Right lobe of liver (tissue), 6 donors: ENCODE data around the gene SLC22A23. TPM values are rescaled to one million over a fixed set of nuclear protein-coding genes. Genes with fewer than 3 reads are reported as not detected.

Experiments used
- ATAC-seq, 4 donors: fragments of 200-7000 bp; cut with Tn5 transposase; one replicate each; pipeline ENCODE4 v1.9.1; 2020; ENCODE audit warnings: mild to moderate bottlenecking in 4 of 4, moderate library complexity in 4 of 4
- DNase-seq, 3 donors: peaks; one replicate each; pipeline ENCODE4 v3.0.0-alpha.2; 2020
- H3K27ac ChIP-seq, 3 donors: fragments of 200-600 bp; one replicate each; pipeline ENCODE4 v1.8.0; 2022
- H3K27me3 ChIP-seq, 2 donors: fragments of 200-600 bp; one replicate each; pipeline ENCODE4 v1.8.0; 2022
- H3K36me3 ChIP-seq, 4 donors: fragments of 200-600 bp; sonication (generic) in 1 of 4; one replicate each; pipeline versions ENCODE4 v1.5.1 to v1.8.0; 2017 to 2022; ENCODE audit warnings: control low read depth in 1 of 4
- H3K4me1 ChIP-seq, 4 donors: fragments of 200-600 bp; sonication (generic) in 1 of 4; one replicate each; pipeline versions ENCODE4 v1.5.1 to v1.8.0; 2017 to 2022; ENCODE audit warnings: control low read depth in 1 of 4
- H3K4me3 ChIP-seq, 3 donors: fragments of 200-600 bp; one replicate each; pipeline ENCODE4 v1.8.0; 2022
- H3K9me3 ChIP-seq, 4 donors: fragments of 200-600 bp; sonication (generic) in 1 of 4; one replicate each; pipeline versions ENCODE4 v1.5.1 to v1.8.0; 2017 to 2022; ENCODE audit warnings: control low read depth in 1 of 4
- CTCF ChIP-seq, 4 donors: fragments of 200-600 bp in 3 of 4; fragments of 450-650 bp in 1 of 4; IDR thresholded peaks; one replicate each; pipeline versions ENCODE4 v1.5.1 to v1.8.0; 2016 to 2022; ENCODE audit warnings: antibody characterized with exemption in 4 of 4, mild to moderate bottlenecking in 2 of 4
- POLR2A ChIP-seq: fragments of 450-650 bp; IDR thresholded peaks from one replicate; pipeline ENCODE4 v1.6.1; 2017; ENCODE audit warnings: antibody characterized with exemption, mild to moderate bottlenecking
- WGBS: methylation state at CpG from one replicate; pipeline ENCODE4 v1.1.6; 2018; ENCODE audit warnings: low coverage, low lambda C conversion rate; ENCODE audit not compliant: insufficient coverage; ENCODE audit errors: missing lambda C conversion rate; 5-methylcytosine and 5-hydroxymethylcytosine counted together
- intact Hi-C, 2 donors: fragments of 100-400 bp; cut with DNase I; formaldehyde crosslinking; loops; one replicate each; pipeline versions ENCODE4 v1.11.2 to v1.14.1; 2022
- total RNA-seq, 6 experiments: library from RNA; depleted of rRNA in 2 of 6; stranded (reverse); fragments of >200 nt in 2 of 6; fragmentation: NEBNext Ultra II Directional in 3 of 6; extraction: Animal tissue kit (Norgen Biotek cat#: 25700) in 3 of 6; gene quantifications; one replicate each; pipeline versions ENCODE4 v1.1.0 to v1.2.4, GENCODE V29; 2016 to 2023
- donor health status: DM: no; HTN: yes; CAD: no.
- donor health status: DM: no; HTN: no; CAD: no.
- donor health status: DM: no; HTN: no; CAD: no.
- donor health status: DM: no; HTN: yes; CAD: no.
- donor health status: DM: no; HTN: yes; CAD: no.

The SLC22A23 gene
- total RNA-seq, 6 experiments from 2014 or later: 11.7 to 27.6 (median 16.3) TPM

GRCh38 chr6:3297006-3297405 is 159.8 kb downstream of the SLC22A23 start:
- 82% methylated on average over 8 of the region's 9 CpGs for WGBS

GRCh38 chr6:3296537-3296936 is 160.3 kb downstream of the SLC22A23 start:
- no peaks in the 10 kb centered on the region for H3K27me3 ChIP-seq
- H3K4me3 ChIP-seq: no peak overlapping the region
- no peaks in the 10 kb centered on the region for H3K9me3 ChIP-seq
- peaks cover 0 to 12% (median 4%) of the 10 kb centered on the region in 4 donors for H3K4me1 ChIP-seq
- no peak overlapping the region for H3K27ac ChIP-seq
- intact Hi-C loops: no loop called here
- DNase-seq (peak in 1 of 3 donors; percentile 34), ATAC-seq (no peak)
- H3K36me3 ChIP-seq: no peaks in the 10 kb centered on the region
- no peak for TF ChIP-seq CTCF (IDR thresholded peaks at IDR 0.05)
- TF ChIP-seq POLR2A: no peak
- WGBS: 80% methylated on average over 1 of the region's 11 CpGs

More at GRCh38 chr6:3297006-3297405, 159.8 kb downstream of the SLC22A23 start:
- TF ChIP-seq POLR2A (no peak), CTCF (IDR thresholded peaks at IDR 0.05) (no peak)
- H3K4me1 ChIP-seq: peaks cover 0 to 12% (median 4%) of the 10 kb centered on the region in 4 donors
- no peak overlapping the region for H3K4me3 ChIP-seq
- ATAC-seq: peak in 1 of 4 donors; percentile 22
- no peaks in the 10 kb centered on the region for H3K27me3 ChIP-seq
- intact Hi-C loops: no loop called here
- no peaks in the 10 kb centered on the region for H3K36me3 ChIP-seq
- H3K27ac ChIP-seq: no peak overlapping the region
- peak in 1 of 3 donors; percentile 17 for DNase-seq
- no peaks in the 10 kb centered on the region for H3K9me3 ChIP-seq

- intact Hi-C loops: no loop called here
- 51% methylated on average over 5 of the region's 10 CpGs for WGBS
- ATAC-seq: peak; percentile 39 to 73 (median 50)
- H3K9me3 ChIP-seq: no peaks in the 10 kb centered on the region
- H3K4me3 ChIP-seq: no peak overlapping the region
- peaks cover 0 to 12% (median 4%) of the 10 kb centered on the region in 4 donors for H3K4me1 ChIP-seq
- no peaks in the 10 kb centered on the region for H3K36me3 ChIP-seq
- H3K27ac ChIP-seq: peak overlapping the region in 1 of 3 donors; percentile 13
- no peak for TF ChIP-seq POLR2A
- no peak for TF ChIP-seq CTCF (IDR thresholded peaks at IDR 0.05)
- DNase-seq: peak in 1 of 3 donors; percentile 51
- no peaks in the 10 kb centered on the region for H3K27me3 ChIP-seq
Measured at GRCh38 chr6:3296078-3296477, 160.8 kb downstream of the SLC22A23 start.

GRCh38 chr6:3294921-3295871 is 161.7 kb downstream of the SLC22A23 start:
- Histone ChIP-seq H3K36me3 (peaks cover 0 to 4% (median 0%) of the 10 kb centered on the region in 4 donors), H3K9me3 (no peaks in the 10 kb centered on the region)
- peak; percentile 69 to 87 (median 82) for ATAC-seq

More at GRCh38 chr6:3294921-3295871, 161.7 kb downstream of the SLC22A23 start:
- Histone ChIP-seq H3K27ac (peak overlapping the region in 1 of 3 donors; percentile 13), H3K4me3 (no peak overlapping the region), H3K4me1 (peaks cover 0 to 12% (median 4%) of the 10 kb centered on the region in 4 donors), H3K27me3 (no peaks in the 10 kb centered on the region)
- 62% methylated on average over 23 of the region's 29 CpGs for WGBS
- intact Hi-C loops: no loop called here
- peak; percentile 53 to 74 (median 61) for DNase-seq
- TF ChIP-seq POLR2A: no peak
- peak in 3 of 4 donors; percentile 23 to 38 (median 33) for TF ChIP-seq CTCF (IDR thresholded peaks at IDR 0.05)
